HG03558 (cell line): ENCODE measurements around the gene DMRT1.

Experiments
- ATAC-seq: cut with Tn5 transposase; IDR thresholded peaks from one replicate; pipeline ENCODE4 v1.9.1; 2021; ENCODE audit warnings: moderate number of reproducible peaks; ENCODE audit not compliant: unreplicated experiment; ENCODE audit errors: extremely low read depth

Gene DMRT1

DNA sequence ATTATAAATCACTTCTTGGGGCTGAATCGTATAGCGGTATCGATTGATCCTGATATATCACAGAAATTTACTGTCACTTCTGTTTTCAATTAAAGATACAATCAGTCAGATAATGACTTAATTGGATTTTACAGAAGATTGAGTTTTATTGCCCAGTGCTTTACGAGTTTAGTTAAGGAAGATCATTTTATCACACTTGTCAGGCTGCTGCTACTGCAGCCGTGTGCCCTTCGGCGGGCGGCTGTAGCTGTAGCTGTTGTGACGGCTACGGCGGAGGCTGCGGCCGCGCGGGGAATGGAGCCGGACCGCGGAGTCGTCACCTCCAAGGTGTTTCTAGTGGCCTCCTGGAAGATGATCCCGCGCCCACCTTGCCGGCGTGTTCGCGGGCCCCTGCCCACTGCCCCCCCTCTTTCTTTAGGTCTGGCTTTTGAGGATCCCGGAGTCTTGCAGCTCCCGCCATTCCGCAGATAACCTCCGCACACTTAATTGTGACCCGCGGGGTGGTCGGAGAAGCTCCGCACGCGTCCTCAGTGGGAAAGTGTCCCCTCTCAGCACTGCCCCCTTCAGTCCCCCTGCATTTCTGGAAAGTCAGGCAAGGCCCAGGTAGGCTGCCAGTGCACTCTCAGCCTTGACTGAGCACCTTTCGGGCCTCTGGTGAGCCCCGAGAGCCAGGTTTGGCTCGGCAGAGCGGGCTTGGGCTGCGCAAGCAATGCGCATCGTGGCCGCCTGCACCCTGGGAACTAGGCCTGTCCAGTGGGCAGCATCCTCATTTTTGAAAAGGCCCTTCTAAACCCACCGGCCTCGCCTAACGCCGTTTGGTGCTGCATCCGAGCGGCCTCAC, 128.0 kb downstream of the DMRT1 start:
- ATAC-seq = no peak

GRCh38 chr9:970151-970996, 128.9 kb downstream of the DMRT1 start:
- no peak for ATAC-seq

DNA sequence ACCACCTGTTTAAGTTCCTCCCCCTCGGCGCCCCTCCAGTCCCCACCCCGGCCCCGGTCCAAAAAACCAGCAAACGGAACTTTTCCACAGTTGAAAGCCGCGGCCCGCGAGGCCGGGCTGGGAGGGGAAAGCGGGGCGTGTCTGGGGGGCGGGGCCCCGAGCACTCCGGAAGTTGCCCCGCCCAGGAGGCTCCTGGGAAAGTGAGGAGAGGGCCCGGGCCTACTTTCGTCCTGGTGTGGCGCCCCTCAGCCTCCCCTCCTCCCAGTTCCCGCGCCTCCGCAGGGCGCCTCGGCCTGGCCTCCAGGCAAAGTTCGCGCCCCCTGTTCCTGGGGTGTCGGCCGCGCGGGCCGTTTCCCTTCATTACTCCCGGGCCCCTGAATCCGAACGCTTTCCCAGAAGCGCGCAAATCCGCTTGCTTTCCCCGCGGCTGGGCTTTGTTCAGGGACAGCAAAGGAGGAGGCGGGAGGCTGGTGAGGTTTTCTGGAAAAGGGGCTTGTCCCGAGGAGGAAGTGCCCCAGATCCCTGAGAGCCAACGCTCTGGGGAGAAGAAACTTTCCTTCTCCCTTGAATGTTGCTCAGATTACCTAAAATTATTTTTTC, 130.5 kb downstream of the DMRT1 start:
- ATAC-seq = no peak

DNA sequence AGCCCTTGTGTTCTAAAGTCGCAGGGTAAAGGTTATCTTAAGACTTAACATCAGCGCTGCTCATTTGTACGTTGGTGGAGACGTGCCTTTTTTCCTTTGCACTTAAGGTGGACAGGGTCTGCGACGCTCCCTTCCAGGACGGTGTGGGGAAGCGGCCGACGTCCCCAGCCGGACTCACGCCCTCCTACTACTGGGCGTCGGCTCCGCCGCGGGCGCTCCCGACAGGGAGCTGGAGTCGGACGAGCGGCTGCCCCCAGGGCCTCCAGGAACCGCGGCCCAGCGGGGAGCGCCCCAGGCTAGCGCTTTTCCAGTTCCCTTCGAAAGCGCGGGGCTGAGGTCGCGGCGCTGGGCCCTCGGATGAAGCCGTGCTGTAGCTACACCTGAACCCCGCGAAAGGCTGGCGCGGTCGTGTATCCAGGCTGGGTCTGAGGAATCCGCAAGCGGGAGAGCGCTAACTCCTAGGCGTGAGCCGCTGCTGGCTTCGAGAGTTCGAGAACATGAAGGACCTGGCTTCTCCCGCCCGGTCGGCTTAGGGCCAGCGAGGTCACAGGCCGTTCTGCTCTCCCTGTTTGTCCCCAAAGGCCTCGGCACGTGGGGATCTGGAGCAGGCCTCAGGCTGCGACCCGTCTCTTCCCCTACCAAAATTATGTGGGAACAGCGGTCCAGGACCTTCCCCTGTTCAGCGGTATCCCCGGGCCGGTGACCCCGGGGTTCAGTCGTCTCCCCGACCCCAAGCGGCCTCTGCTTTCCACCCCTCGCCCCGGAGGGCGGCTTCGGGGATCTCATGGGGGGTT, 131.2 kb downstream of the DMRT1 start:
- no peak for ATAC-seq

DNA sequence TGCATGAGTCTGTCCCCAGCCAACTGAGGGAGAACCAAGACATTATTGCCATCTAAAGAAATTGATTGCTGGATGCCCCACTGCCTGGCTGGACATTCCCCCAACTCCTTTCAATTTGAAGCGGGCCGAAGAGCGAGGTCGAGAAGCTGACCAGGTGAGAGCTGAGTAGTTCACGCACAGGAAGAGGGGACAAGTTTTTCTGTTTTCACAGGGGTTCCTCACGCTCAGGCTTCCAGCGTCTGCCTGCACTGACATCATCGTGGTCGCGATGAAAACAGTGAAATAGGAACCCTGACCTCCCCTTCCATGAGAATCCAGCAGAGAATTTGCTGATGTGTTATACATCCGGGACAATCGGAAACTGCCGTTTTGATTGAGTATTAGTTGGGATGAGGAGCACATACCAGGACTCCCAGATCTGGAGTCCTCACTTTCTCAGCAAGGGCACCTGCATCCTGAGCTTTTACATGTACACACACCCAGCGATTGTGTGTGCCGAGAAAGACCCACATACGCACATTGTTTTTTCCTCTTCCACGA, 131.9 kb downstream of the DMRT1 start:
- ATAC-seq = no peak

DNA sequence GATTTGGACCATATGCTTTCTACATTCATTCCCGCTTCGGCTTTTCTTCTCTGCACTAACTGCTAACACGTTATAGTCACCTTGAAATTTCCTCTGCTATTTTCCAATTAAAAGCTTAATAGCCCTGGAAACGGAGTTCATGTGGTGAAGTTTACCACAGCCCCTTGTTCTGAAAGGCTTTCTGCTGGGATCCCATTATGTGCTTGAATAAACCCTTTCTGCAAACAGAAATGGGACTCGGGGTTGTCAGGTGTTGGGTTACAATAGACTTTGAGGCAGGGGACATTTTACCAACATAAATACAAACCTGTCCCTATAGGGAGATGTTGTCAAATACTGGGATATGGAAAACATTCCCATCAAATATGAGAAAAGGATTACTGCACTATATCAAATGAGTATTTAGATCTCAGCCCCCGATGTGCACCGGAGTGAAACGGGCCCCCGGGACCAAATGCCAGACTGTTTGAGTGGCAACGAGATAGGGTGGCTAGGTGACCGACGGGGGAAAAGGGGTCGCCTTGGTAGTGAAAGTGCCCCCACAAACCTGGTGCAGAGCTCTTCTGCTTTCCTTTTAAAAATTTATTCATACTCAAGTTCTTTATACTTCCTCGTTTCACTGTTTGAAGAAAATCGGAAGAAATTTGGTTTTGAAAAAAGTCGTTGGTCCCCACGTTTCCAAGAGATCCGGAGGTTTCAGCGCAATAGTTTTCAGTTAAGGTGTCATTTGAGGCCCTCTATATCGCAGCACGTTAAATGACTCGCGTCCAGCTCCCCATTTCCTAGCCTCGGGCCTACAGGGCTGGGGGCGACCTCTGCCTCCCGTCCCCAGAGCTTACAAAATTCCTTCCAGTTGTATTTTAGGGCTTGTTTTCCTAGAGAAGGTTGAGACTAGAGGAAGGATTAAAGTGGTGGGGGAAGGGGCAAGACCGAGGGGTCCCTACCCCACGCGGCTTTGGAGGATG, 132.8 kb downstream of the DMRT1 start:
- ATAC-seq = no peak

DNA sequence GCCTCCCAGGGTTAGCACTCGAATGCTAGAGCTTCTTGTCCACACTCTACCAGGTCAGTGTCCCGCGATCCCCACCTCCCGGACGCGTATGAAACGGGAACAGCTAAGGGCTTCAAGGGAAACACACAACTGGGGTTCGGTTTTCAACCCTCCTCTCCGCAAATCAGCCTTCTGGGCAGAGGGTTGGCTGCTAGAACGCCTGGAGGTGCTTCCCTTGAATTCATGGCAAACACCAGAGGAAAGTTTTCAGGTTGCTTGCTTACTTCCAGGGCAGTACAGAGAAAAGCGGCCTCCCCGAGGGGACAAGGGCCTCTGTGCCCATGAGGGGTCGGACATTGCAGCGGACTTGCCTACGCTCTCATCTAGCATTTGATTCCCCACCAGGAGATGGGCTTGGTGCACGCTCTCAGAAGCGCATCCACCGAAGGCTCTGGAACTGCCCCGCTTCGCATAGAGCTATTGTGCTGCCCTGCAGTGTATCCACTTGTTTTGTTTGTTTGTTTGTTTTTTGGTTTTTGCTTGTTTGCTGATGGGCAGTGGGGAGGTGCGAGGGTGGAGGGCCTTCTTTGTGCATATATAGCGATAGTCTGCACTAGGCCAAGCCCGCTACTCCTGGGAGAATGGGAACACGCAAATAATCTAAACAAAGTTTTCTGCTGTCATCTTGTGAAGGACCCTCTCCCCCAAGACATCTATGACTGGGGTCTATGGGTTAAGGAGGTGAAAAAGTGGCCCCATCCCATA, 133.7 kb downstream of the DMRT1 start:
- no peak for ATAC-seq

DNA sequence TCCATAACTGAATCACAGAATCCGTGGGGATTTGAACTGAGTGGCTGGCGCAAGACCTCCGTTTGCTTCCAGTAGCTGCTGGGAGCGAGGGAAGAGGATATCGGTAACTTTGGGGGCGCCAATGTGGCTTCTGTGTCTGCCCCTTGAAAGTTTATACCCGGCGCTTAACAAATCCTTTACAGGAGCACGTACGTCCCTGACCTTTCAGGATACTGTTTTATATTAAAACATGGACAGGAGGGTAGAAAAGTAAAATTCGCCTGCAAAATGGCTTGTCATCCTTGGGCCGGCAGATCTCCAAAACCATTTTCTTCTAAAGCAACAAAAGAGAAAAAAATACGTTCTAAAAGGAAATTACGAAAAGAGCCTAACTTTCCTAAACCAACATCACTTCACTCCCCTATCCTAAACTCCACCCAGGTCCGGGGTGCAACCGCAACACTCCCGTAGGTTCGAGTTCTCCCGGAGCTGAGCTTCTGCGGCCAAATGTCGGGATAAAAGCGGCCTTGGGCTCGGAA, 134.3 kb downstream of the DMRT1 start:
- no peak for ATAC-seq

DNA sequence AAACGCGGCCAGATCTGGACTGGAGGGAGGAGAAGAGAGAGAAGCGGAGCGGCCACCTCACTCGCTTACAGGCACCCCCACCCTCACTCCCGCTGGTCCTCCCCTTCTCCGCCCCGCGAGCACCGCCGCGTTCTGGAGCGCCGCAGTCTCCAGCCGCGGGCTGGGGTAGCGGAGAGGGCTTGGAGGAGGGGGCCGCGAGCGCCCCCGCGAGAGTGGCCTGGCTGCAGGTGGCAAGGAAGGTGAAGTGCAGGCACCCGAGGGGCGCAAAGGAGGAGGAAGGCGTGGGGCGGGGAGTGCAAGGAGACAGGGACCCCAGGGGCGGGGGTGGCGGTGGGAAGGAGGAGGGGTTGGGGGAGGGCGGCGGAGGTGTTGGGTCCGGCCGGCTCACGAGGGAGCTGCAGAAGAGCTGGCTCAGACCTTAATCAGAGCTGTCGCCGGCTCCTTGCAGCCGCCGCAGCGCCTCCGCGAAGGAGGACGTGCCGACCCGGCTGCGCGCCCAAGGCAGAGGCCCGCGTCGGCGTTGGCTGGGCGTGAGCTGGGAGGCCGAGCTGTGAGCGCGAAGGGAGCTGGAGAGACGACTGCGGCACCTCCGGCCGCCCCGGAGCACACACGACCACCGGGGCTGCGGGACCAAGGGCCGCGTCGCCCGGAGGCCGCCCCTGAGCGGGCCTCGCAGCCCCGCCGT, 134.9 kb downstream of the DMRT1 start, which contains the start of gene DMRT3:
Gene DMRT3 (plus strand): TSS at position 398 of the 685 bp plus-strand sequence. CDS start 347 bp downstream, outside the sequence.
- ATAC-seq = no peak

DNA sequence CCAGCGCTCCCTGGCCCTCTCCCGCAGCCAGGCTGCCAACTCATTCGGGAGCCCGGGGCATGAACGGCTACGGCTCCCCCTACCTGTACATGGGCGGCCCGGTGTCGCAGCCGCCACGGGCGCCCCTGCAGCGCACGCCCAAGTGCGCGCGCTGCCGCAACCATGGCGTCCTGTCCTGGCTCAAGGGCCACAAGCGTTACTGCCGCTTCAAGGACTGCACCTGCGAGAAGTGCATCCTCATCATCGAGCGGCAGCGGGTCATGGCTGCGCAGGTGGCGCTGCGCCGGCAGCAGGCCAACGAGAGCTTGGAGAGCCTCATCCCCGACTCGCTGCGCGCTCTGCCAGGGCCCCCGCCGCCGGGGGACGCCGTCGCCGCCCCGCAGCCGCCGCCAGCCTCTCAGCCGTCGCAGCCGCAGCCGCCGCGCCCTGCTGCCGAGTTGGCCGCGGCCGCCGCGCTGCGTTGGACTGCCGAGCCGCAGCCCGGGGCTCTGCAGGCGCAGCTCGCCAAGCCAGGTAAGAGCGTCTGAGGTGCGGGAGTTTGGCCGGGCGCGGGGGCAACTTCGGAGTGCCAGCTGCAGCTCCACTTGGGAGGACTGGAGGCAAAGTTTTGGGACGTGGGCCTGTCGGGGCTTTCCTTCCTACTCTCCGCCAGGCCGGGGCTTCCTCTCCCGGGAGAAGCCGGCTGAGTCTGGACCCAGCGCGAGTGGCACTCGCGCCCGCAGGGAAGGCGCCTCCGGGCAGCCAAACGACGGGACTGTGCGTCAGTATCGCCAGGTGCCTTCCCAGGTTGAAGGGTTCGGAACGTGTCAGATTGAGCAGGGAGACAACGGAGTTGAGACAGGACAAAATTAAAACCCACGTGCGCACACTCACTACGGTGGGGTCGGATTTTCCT, 135.7 kb downstream of the DMRT1 start:
- ATAC-seq = no peak

DNA sequence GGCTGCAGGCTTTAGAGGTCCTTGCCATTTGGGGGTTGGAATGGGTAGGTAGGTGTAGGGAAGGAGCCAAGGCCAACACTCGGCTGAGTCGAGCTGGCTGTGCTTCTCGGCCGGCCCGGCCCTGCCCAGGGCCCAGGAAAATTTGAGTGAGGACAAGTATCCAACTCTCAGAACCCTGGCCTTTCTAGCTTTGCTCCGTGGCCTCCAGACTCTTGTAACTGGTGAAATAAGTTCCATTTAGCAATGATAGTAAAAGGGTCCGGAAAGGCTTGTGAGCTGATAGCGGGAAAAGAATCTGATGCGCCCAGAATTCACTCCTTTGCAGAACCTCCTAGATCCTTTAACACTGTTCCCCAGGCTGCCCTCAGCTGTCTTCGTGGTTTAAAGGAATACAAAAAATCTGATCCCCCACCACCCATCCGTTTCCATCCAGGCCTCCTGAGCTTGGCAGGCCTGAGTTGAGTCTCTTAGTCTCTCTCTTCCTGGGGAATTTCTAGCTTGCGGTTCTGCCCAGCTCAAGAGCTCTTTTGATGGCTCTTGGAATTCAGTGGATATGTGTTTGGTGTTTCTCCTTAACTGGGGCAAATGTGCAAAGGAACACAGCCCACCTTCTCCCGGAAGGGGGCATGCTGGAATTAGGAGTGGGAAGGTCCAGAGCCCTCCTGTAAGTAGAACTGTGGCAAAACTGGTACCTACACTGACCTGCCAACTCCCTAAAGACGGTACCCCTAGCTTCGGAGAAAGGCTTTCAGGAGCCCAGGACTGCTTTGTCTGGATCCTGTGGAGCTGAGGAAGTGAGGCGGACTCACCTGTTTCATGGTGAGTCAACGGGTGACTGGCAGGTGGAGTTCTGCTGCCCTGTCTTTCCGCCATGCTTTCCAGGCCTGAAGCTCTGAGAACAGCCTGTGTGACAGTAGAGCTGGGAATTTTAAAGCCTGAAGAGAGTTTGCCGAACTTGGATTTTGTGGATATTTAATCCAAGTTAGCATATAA, 136.6 kb downstream of the DMRT1 start:
- no peak for ATAC-seq

DNA sequence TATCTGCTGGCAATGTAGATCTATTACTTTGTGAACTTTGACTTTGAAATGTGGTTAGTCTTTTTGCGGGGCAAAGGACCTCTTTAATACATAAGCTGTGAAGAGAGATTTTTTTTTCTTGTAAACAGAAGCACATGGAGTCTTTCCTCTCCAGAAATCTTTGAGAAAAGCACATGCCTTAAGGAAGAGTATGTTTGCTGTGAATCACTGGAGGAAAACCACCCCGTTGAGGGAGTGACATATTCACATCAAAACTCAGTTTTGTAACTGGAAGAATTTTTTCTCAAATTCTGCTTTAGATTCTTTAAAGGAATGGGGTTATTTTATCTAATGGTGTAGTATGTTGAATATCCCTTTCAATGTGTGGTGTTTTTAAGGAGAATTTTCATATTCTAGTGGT, 138.5 kb downstream of the DMRT1 start:
- no peak for ATAC-seq

GRCh38 chr9:980640-981039, 139.1 kb downstream of the DMRT1 start:
- ATAC-seq = no peak

DNA sequence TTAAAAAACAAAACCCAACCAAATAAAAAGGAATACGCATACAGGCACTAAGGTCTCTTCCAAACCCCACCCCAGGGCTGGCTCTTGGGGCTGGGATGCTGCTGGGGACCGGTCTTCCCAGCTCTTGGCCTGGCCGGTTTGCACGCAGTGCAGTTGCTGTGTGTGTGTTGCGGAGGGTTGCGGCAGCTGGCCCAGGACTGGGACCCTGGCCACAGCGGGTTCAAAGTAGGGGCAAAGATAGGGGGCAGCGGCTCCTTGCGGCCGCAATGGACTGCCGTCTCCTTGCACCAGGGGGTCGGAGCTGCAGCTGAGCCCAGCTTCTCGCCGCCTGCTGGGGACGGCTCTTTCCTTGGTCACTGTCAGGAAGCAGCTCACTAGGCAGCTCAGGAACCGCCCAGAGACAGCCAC, 140.0 kb downstream of the DMRT1 start:
- ATAC-seq = no peak
